Epithelial cell of esophagus (primary cell): Measurements from ENCODE around the gene MR1.
"Not testable (repeated sequence)": the region's sequence is repeated elsewhere in the genome, so short reads cannot be mapped to it uniquely, and the experiment has no call there.

Experiments
- DNase-seq: peaks from one replicate; pipeline ENCODE4 v3.0.0; 2010; ENCODE audit warnings: low read depth
- H3K4me3 ChIP-seq: 2 replicates; pipeline ENCODE4 v1.5.1; 2011; ENCODE audit warnings: mild to moderate bottlenecking, low read length, control low read depth
- TF ChIP-seq, protein P1 (sequence below): IDR thresholded peaks from 2 replicates; pipeline ENCODE4 v1.5.1; 2011; ENCODE audit warnings: low read depth, mild to moderate bottlenecking, low read length, control low read depth, inconsistent platforms; ENCODE audit not compliant: insufficient read depth; ENCODE audit errors: missing control alignments

Gene MR1

DNA sequence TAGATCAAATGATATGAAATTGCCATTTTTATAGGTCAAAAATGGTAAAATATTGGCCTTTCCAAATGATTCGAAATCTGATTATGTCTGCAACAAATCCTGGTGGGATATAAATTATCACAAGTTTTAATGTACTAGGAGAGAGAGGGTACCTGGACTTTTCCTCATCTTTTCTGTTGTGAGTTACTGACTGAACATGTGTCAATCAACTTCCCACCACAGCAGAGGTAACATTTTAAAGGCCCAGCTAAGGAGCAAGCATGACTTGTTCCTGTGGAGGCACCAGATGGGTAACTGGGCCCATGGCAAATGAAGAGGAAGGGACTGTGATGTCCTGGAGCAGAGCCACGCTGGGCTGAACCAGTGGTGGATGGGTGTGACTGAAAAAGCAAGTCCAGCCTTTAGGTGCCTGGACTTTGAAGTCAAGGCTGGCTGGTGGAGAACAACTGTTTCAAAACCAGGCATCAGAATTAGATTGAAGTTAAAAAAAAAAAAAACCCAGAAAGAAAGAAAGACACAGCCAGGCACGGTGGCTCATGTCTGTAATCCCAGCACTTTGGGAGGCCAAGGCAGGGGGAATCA is 6.6 kb downstream of the MR1 start:
- TF ChIP-seq, protein P1, sequence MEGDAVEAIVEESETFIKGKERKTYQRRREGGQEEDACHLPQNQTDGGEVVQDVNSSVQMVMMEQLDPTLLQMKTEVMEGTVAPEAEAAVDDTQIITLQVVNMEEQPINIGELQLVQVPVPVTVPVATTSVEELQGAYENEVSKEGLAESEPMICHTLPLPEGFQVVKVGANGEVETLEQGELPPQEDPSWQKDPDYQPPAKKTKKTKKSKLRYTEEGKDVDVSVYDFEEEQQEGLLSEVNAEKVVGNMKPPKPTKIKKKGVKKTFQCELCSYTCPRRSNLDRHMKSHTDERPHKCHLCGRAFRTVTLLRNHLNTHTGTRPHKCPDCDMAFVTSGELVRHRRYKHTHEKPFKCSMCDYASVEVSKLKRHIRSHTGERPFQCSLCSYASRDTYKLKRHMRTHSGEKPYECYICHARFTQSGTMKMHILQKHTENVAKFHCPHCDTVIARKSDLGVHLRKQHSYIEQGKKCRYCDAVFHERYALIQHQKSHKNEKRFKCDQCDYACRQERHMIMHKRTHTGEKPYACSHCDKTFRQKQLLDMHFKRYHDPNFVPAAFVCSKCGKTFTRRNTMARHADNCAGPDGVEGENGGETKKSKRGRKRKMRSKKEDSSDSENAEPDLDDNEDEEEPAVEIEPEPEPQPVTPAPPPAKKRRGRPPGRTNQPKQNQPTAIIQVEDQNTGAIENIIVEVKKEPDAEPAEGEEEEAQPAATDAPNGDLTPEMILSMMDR, result no peak

DNA sequence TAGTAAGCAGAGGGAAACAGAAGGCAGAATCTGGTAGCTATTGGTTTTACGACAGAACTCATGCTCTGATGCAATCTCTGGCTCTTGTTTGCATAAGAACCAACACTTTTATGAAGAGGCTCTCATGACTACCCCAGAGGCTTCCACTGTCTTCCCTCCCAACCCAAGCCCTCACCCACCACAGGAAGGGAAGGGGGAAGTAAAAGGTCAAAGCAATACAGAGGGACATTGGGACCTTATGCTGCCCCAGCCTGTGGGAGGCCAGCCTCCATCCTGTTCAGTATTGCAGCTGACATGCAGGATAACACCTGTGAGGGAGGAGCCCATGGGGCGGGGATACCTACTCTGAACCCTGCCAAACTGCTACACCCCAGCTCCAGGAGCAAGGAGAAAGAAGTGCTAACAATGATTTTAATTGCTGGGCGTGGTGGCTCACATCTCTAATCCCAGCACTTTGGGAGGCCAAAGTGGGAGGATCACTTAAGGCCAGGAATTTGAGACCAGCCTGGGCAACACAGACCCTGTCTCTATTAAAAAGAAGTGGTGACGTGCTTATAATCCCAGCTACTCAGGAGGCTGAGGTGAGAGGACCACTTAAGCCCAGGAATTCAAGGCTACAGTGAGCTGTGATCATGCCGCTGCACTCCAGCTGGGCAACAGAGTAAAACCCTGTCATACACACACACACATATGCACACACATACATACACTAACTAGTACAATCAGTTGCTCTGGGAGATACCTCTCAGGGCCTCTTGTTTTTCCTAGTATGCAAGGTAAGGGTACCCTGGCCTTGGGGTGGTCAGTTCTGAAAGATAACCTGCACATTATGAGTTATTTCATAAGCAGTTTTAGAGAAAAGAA is 9.5 kb downstream of the MR1 start:
- peak; percentile 76 for DNase-seq
- no peak overlapping the region for H3K4me3 ChIP-seq
- TF ChIP-seq, protein P1, result no peak

More for the DNA sequence above, 6.6 kb downstream of the MR1 start:
- DNase-seq, result no peak
- no peak overlapping the region for H3K4me3 ChIP-seq

DNA sequence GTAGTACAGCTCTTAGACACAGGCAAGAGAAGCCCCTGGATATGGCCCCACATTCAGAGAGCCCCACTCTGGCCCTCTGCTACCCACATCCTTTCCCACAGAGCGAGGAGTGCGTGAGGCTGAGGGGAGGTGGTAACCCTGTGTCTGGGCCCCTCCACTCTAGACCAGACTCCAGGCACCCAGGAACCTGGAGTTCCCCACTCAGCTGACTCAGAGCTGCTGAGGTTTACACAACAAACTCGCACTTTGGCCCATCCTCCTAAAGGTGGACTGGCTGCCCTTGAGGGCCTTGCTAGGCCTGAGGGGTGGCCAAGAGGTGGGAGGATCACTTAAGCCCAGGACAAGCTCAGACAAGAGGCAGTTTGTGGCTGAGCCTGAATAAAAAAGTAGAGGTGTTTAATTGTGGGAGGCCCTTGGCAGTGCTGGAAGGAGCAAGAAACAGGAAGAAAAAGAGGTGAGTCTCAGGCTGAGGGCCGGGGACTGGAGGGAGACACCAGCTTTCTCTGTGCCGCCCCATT is 10.7 kb downstream of the MR1 start:
- TF ChIP-seq, protein P1, result no peak
- H3K4me3 ChIP-seq, result no peak overlapping the region
- DNase-seq, result peak; percentile 96

DNA sequence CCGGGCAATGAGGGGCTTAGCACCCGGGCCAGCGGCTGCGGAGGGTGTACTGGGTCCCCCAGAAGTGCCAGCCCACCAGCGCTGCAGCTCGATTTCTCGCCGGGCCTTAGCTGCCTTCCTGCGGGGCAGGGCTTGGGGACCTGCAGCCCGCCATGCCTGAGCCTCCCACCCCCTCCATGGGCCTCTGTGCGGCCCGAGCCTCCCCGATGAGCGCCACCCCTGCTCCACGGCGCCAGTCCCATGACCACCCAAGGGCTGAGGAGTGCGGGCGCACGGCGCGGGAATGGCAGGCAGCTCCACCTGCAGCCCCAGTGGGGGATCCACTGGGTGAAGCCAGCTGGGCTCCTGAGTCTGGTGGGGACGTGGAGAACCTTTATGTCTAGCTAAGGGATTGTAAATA is 12.2 kb downstream of the MR1 start:
- not testable (repeated sequence) for DNase-seq, H3K4me3 ChIP-seq

DNA sequence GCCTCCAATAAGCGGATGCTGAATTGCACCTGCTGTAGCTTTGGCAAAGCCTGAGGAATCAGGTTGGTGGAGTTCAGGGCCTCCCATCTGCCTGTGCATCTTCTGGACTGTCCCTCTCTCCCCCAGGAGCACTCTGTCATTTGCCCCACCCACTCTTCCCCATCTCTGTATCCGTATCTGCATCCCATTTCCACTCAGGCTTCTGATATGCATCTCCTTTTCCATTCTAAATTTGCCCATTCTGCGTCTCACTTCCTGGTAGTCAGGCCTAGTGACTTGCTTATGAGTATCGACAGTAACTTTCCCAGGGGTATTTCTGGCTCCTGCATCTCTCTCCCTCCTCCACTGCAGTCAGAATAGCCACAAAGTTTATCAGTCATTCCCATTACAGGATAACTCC is 15.6 kb downstream of the MR1 start:
- TF ChIP-seq, protein P1, result no peak
- DNase-seq, result no peak
- H3K4me3 ChIP-seq, result no peak overlapping the region

DNA sequence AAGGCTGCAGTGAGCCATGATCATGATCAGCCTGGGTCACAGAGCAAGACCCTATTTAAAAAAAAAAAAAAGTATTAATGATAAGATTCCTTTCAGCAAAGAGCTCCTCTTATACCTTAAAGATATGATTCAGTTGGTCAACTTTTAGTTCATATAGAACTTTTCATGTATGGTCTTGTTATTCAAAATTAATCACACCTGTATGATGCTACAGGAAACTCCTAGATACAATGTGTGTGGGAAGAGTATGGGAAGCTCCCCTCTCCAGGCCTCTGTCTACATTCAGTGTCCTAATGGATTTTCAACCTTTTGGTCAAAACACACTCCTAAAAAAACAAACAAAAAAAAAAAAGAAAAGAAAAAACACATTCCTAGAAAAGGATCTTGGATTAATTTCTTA is 17.1 kb downstream of the MR1 start:
- DNase-seq, result peak; percentile 73
- TF ChIP-seq, protein P1, result no peak

DNA sequence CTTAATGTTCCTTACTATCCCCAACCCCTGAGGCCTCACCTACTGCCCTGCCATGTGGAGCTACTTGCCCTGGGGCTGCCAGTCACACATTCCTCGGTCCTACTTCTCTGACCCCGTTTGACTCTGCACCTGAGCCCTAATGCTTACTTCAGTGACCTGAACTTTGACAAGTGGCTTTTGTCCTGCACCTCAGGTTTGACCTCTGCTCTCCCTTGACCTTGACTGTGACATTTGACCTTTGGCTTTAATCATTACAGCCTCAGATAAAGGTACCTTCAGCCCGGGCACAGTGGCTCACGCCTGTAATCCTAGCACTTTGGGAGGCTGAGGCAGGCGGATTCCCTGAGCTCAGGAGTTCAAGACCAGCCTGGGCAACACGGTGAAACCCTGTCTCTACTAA is 22.8 kb downstream of the MR1 start:
- no peak overlapping the region for H3K4me3 ChIP-seq
- TF ChIP-seq, protein P1, result no peak
- no peak for DNase-seq

More for the DNA sequence above, 17.1 kb downstream of the MR1 start:
- H3K4me3 ChIP-seq, result no peak overlapping the region
